DMS53 treated with DMSO at 0.1 percent for 48 hours (cell line): ENCODE measurements around the gene FGD2.
A peak's percentile ranks its signal among the peaks of the same experiment; 100 is the strongest.
"Not testable (repeated sequence)": the region's sequence is repeated elsewhere in the genome, so short reads cannot be mapped to it uniquely, and the experiment has no call there.

Source experiments
- DNase-seq: peaks from one replicate; lab custom pipeline; 2025; ENCODE audit not compliant: unreplicated experiment; lab: John Stamatoyannopoulos, UW

The FGD2 gene

GRCh38 chr6:36989264-36989663, 16.2 kb upstream of the FGD2 start:
- no peak for DNase-seq

- DNase-seq: not testable (repeated sequence)
Observed at GRCh38 chr6:36990401-36990800, 15.1 kb upstream of the FGD2 start.

GRCh38 chr6:36997811-36998722, 7.4 kb upstream of the FGD2 start:
- no peak for DNase-seq

- no peak for DNase-seq
Observed at GRCh38 chr6:36998723-36999038, 6.8 kb upstream of the FGD2 start.

GRCh38 chr6:36999061-36999750, 6.2 kb upstream of the FGD2 start:
- peak; percentile 22 for DNase-seq

GRCh38 chr6:36999751-37000125, 5.7 kb upstream of the FGD2 start:
- no peak for DNase-seq

- DNase-seq: no peak
Observed at GRCh38 chr6:37004044-37004980, 1.1 kb upstream of the FGD2 start.

GRCh38 chr6:37005827-37006567, 542 bp downstream of the FGD2 start:
- no peak for DNase-seq

GRCh38 chr6:37006793-37007339, 1.4 kb downstream of the FGD2 start:
- DNase-seq: no peak

- no peak for DNase-seq
Observed at GRCh38 chr6:37007340-37008043, 2.0 kb downstream of the FGD2 start.

GRCh38 chr6:37008484-37009465, 3.3 kb downstream of the FGD2 start:
- DNase-seq: no peak

- no peak for DNase-seq
Observed at GRCh38 chr6:37010402-37010892, 5.0 kb downstream of the FGD2 start.

- no peak for DNase-seq
Observed at GRCh38 chr6:37011656-37012378, 6.4 kb downstream of the FGD2 start.

- no peak for DNase-seq
Observed at GRCh38 chr6:37013516-37014491, 8.3 kb downstream of the FGD2 start.

GRCh38 chr6:37014667-37015066, 9.2 kb downstream of the FGD2 start:
- no peak for DNase-seq

- no peak for DNase-seq
Observed at GRCh38 chr6:37015532-37015931, 10.1 kb downstream of the FGD2 start.

- DNase-seq: no peak
Observed at GRCh38 chr6:37016995-37017394, 11.5 kb downstream of the FGD2 start.
